CD4-positive, CD25-positive, alpha-beta regulatory T cell (primary cell): ENCODE measurements around the gene PICALM. TPM values are rescaled to one million over a fixed set of nuclear protein-coding genes. Genes with fewer than 3 reads are reported as not detected.
A peak's percentile ranks its signal among the peaks of the same experiment; 100 is the strongest.
"Not testable (repeated sequence)": the region's sequence is repeated elsewhere in the genome, so short reads cannot be mapped to it uniquely, and the experiment has no call there.

Source experiments
- ATAC-seq, 2 donors: fragments of 150-1000 bp; cut with Tn5 transposase; one replicate each; pipeline ENCODE4 v1.10.0; 2021; ENCODE audit warnings: low read depth in 2 of 2, moderate number of reproducible peaks in 2 of 2, moderate library complexity in 1 of 2
- DNase-seq, 3 donors: peaks; one replicate each; pipeline versions ENCODE4 v3.0.0 to v3.0.0-alpha.2; 2012 to 2022; ENCODE audit warnings: mixed read lengths in 1 of 3
- H3K27ac ChIP-seq: one replicate; pipeline ENCODE4 v1.7.0; 2013; ENCODE audit warnings: mild to moderate bottlenecking, low read length; ENCODE audit not compliant: insufficient read depth, poor library complexity, severe bottlenecking
- H3K27me3 ChIP-seq: one replicate; pipeline ENCODE4 v1.7.0; 2013; ENCODE audit warnings: low read length; ENCODE audit not compliant: control insufficient read depth, insufficient read depth
- H3K36me3 ChIP-seq: one replicate; pipeline ENCODE4 v1.7.0; 2013; ENCODE audit warnings: mild to moderate bottlenecking, low read length, moderate library complexity; ENCODE audit not compliant: control insufficient read depth, insufficient read depth
- H3K4me1 ChIP-seq: 2 replicates; pipeline ENCODE4 v1.7.0; 2013; ENCODE audit warnings: mild to moderate bottlenecking, low read length; ENCODE audit not compliant: insufficient read depth, control insufficient read depth, poor library complexity, severe bottlenecking
- H3K4me3 ChIP-seq: one replicate; pipeline ENCODE4 v1.7.0; 2013; ENCODE audit warnings: low read depth, mild to moderate bottlenecking, low read length, moderate library complexity
- H3K9me3 ChIP-seq, 2 experiments: 1 replicate in 1 of 2; 2 replicates in 1 of 2; pipeline ENCODE4 v1.7.0; 2013; ENCODE audit warnings: low read length in 2 of 2, mild to moderate bottlenecking in 1 of 2, moderate library complexity in 1 of 2; ENCODE audit not compliant: control insufficient read depth in 2 of 2
- H3K27ac Mint-ChIP-seq, 3 donors: one replicate each; pipeline ENCODE4 v1.8.0; 2020 to 2022; ENCODE audit warnings: mild to moderate bottlenecking in 3 of 3, mixed read lengths in 3 of 3, moderate library complexity in 2 of 3
- H3K27me3 Mint-ChIP-seq: one replicate; pipeline ENCODE4 v1.8.0; 2022; ENCODE audit warnings: mild to moderate bottlenecking, mixed read lengths
- H3K36me3 Mint-ChIP-seq: one replicate; pipeline ENCODE4 v1.8.0; 2020; ENCODE audit warnings: mixed read lengths
- H3K4me1 Mint-ChIP-seq, 4 donors: one replicate each; pipeline ENCODE4 v1.8.0; 2020 to 2022; ENCODE audit warnings: mixed read lengths in 4 of 4, mild to moderate bottlenecking in 1 of 4
- H3K4me3 Mint-ChIP-seq, 4 donors: one replicate each; pipeline ENCODE4 v1.8.0; 2020 to 2022; ENCODE audit warnings: mild to moderate bottlenecking in 4 of 4, mixed read lengths in 4 of 4, moderate library complexity in 3 of 4
- H3K9me3 Mint-ChIP-seq, 7 donors: one replicate each; pipeline ENCODE4 v1.8.0; 2020 to 2022; ENCODE audit warnings: mixed read lengths in 7 of 7, mild to moderate bottlenecking in 3 of 7, moderate library complexity in 2 of 7
- polyA plus RNA-seq, 4 donors: library from polyadenylated mRNA; unstranded; fragments of 300-500 nt; fragmentation: Illumina TruSeq; gene quantifications; one replicate each; pipeline ENCODE4 v1.2.3, GENCODE V29; 2021
- total RNA-seq: library from RNA; stranded (reverse); gene quantifications from one replicate; pipeline ENCODE4 v1.2.3, GENCODE V29; 2022

PICALM gene
- total and polyA plus RNA-seq, 5 donors from 2014 or later: 19.9 to 194 (median 23.8) TPM

- no peaks in the 10 kb centered on the region for H3K36me3 ChIP-seq
- H3K9me3 Mint-ChIP-seq: peaks cover 0 to 5% (median 0%) of the 10 kb centered on the region in 7 donors
- H3K4me3 ChIP-seq: no peak overlapping the region
- no peaks in the 10 kb centered on the region for H3K27me3 ChIP-seq
- no peak overlapping the region for H3K27ac Mint-ChIP-seq
- H3K4me1 ChIP-seq: no peaks in the 10 kb centered on the region
- no peak overlapping the region for H3K4me3 Mint-ChIP-seq
- DNase-seq (no peak), ATAC-seq (no peak)
- no peaks in the 10 kb centered on the region for H3K36me3 Mint-ChIP-seq
- H3K27me3 Mint-ChIP-seq: peaks cover 5% of the 10 kb centered on the region
- peaks cover 0 to 10% (median 5%) of the 10 kb centered on the region in 4 donors for H3K4me1 Mint-ChIP-seq
- H3K9me3 ChIP-seq: no peaks in the 10 kb centered on the region
- no peak overlapping the region for H3K27ac ChIP-seq
Measured at GRCh38 chr11:86108191-86108590, 39.3 kb upstream of the PICALM start.

GRCh38 chr11:86106916-86107315 is 38.0 kb upstream of the PICALM start:
- H3K4me1 Mint-ChIP-seq: peaks cover 0 to 10% (median 5%) of the 10 kb centered on the region in 4 donors
- H3K27ac Mint-ChIP-seq: no peak overlapping the region
- Histone ChIP-seq H3K27ac (no peak overlapping the region), H3K4me1 (no peaks in the 10 kb centered on the region), H3K27me3 (no peaks in the 10 kb centered on the region), H3K36me3 (no peaks in the 10 kb centered on the region), H3K4me3 (no peak overlapping the region), H3K9me3 (no peaks in the 10 kb centered on the region)
- no peak overlapping the region for H3K4me3 Mint-ChIP-seq
- peaks cover 6% of the 10 kb centered on the region for H3K27me3 Mint-ChIP-seq
- no peak for ATAC-seq
- no peak for DNase-seq
- no peaks in the 10 kb centered on the region for H3K36me3 Mint-ChIP-seq
- H3K9me3 Mint-ChIP-seq: peaks cover 0 to 6% (median 0%) of the 10 kb centered on the region in 7 donors

- H3K9me3 ChIP-seq, H3K9me3 Mint-ChIP-seq, H3K4me3 Mint-ChIP-seq, ATAC-seq, H3K27me3 Mint-ChIP-seq, H3K36me3 ChIP-seq, H3K36me3 Mint-ChIP-seq, H3K4me3 ChIP-seq, H3K27me3 ChIP-seq, DNase-seq, H3K27ac ChIP-seq, H3K4me1 ChIP-seq, H3K27ac Mint-ChIP-seq: not testable (repeated sequence)
- H3K4me1 Mint-ChIP-seq: peaks cover 0 to 10% (median 5%) of the 10 kb centered on the region in 4 donors
Measured at GRCh38 chr11:86106031-86106430, 37.1 kb upstream of the PICALM start.

DNA sequence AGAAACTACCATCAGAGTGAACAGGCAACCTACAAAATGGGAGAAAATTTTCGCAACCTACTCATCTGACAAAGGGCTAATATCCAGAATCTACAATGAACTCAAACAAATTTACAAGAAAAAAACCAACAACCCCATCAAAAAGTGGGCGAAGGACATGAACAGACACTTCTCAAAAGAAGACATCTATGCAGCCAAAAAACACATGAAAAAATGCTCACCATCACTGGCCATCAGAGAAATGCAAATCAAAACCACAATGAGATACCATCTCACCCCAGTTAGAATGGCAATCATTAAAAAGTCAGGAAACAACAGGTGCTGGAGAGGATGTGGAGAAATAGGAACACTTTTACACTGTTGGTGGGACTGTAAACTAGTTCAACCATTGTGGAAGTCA is 36.7 kb upstream of the PICALM start:
- not testable (repeated sequence) for H3K9me3 ChIP-seq, H3K4me1 ChIP-seq, H3K27ac ChIP-seq, H3K9me3 Mint-ChIP-seq, H3K36me3 Mint-ChIP-seq, H3K4me3 ChIP-seq, H3K27me3 ChIP-seq, H3K4me3 Mint-ChIP-seq, H3K36me3 ChIP-seq, H3K27ac Mint-ChIP-seq, H3K27me3 Mint-ChIP-seq, DNase-seq, ATAC-seq
- peaks cover 0 to 10% (median 5%) of the 10 kb centered on the region in 4 donors for H3K4me1 Mint-ChIP-seq

DNA sequence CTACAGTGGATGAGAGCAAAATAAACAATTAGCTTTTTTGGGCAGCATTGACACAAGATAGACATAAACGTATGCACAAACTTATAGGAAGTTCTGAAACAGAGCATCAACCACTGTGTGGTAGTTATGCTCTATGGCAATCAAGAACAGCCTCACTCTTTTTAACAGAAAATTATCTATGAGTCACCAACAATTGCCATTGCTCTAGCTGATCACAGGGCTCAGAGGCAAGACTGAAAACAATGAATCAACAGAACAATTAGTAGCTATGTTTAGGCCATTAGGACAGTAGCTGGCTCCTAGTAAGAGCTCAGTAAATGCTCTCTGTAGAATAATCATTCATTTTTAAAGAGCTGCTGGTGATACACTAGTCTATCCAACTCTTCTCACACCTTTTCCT is 34.9 kb upstream of the PICALM start:
- Histone ChIP-seq H3K27me3 (no peaks in the 10 kb centered on the region), H3K4me3 (no peak overlapping the region), H3K9me3 (no peaks in the 10 kb centered on the region), H3K36me3 (no peaks in the 10 kb centered on the region), H3K4me1 (no peaks in the 10 kb centered on the region), H3K27ac (no peak overlapping the region)
- Mint-ChIP-seq H3K27me3 (peaks cover 4% of the 10 kb centered on the region), H3K9me3 (peaks cover 0 to 7% (median 0%) of the 10 kb centered on the region in 7 donors), H3K4me1 (peaks cover 0 to 9% (median 3%) of the 10 kb centered on the region in 4 donors), H3K27ac (no peak overlapping the region), H3K36me3 (no peaks in the 10 kb centered on the region), H3K4me3 (peak overlapping the region in 1 of 4 donors; percentile 58)
- DNase-seq (no peak), ATAC-seq (no peak)

DNA sequence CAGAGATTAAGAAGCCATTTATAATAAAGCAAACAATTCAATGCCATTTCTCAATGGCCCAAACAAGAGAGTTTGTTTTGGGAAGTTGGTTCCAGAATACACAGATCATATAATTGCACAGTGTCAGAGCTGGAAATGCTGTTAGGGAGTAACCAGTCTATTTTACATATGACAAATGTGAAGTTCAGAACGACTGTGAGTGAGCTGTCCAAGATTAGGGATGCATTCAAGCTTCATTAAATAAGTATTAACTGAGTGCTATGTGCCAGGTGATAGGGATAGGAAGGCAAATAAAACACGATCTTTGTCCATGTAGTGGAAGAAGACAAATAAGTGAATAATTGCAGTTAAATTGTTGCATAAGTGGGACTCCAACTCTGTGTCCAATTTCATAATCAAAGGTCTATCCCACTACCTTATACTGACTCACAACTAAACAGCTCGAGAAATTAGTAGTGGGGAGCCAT is 33.1 kb upstream of the PICALM start:
- H3K4me3 Mint-ChIP-seq: no peak overlapping the region
- no peaks in the 10 kb centered on the region for H3K36me3 Mint-ChIP-seq
- peaks cover 4% of the 10 kb centered on the region for H3K27me3 Mint-ChIP-seq
- DNase-seq: no peak
- Histone ChIP-seq H3K9me3 (no peaks in the 10 kb centered on the region), H3K27me3 (no peaks in the 10 kb centered on the region), H3K36me3 (no peaks in the 10 kb centered on the region), H3K4me1 (no peaks in the 10 kb centered on the region), H3K27ac (no peak overlapping the region), H3K4me3 (no peak overlapping the region)
- no peak for ATAC-seq
- peaks cover 0 to 3% (median 0%) of the 10 kb centered on the region in 7 donors for H3K9me3 Mint-ChIP-seq
- peaks cover 0 to 2% (median 0%) of the 10 kb centered on the region in 4 donors for H3K4me1 Mint-ChIP-seq
- no peak overlapping the region for H3K27ac Mint-ChIP-seq

- no peaks in the 10 kb centered on the region for H3K27me3 ChIP-seq
- no peak for ATAC-seq
- H3K4me3 ChIP-seq: no peak overlapping the region
- H3K27ac Mint-ChIP-seq: no peak overlapping the region
- no peaks in the 10 kb centered on the region for H3K36me3 ChIP-seq
- DNase-seq: no peak
- H3K4me1 ChIP-seq: no peaks in the 10 kb centered on the region
- H3K4me1 Mint-ChIP-seq: peaks cover 0 to 2% (median 0%) of the 10 kb centered on the region in 4 donors
- peaks cover 4% of the 10 kb centered on the region for H3K27me3 Mint-ChIP-seq
- no peaks in the 10 kb centered on the region for H3K36me3 Mint-ChIP-seq
- no peak overlapping the region for H3K27ac ChIP-seq
- H3K4me3 Mint-ChIP-seq: no peak overlapping the region
- peaks cover 0 to 3% (median 0%) of the 10 kb centered on the region in 7 donors for H3K9me3 Mint-ChIP-seq
- H3K9me3 ChIP-seq: no peaks in the 10 kb centered on the region
Measured at GRCh38 chr11:86101493-86101892, 32.6 kb upstream of the PICALM start.

- Mint-ChIP-seq H3K27ac (no peak overlapping the region), H3K27me3 (peaks cover 4% of the 10 kb centered on the region), H3K36me3 (no peaks in the 10 kb centered on the region), H3K9me3 (peaks cover 0 to 2% (median 0%) of the 10 kb centered on the region in 7 donors), H3K4me3 (no peak overlapping the region), H3K4me1 (peaks cover 0 to 2% (median 0%) of the 10 kb centered on the region in 4 donors)
- H3K27me3 ChIP-seq: no peaks in the 10 kb centered on the region
- no peak overlapping the region for H3K27ac ChIP-seq
- no peak overlapping the region for H3K4me3 ChIP-seq
- ATAC-seq: no peak
- H3K9me3 ChIP-seq: no peaks in the 10 kb centered on the region
- H3K4me1 ChIP-seq: no peaks in the 10 kb centered on the region
- peak in 1 of 3 donors; percentile 7 for DNase-seq
- H3K36me3 ChIP-seq: no peaks in the 10 kb centered on the region
Measured at GRCh38 chr11:86099874-86100273, 31.0 kb upstream of the PICALM start.
